HUES48 (cell line): Measurements from ENCODE around the gene MAGI1.

Experiments used
- H3K27ac ChIP-seq: one replicate; pipeline ENCODE4 v1.7.0; 2013; ENCODE audit warnings: low read depth, low read length, inconsistent platforms
- H3K27me3 ChIP-seq: 2 replicates; pipeline ENCODE4 v1.6.1; 2013; ENCODE audit warnings: mild to moderate bottlenecking, low read length; ENCODE audit not compliant: control insufficient read depth, insufficient read depth
- H3K36me3 ChIP-seq: 2 replicates; pipeline ENCODE4 v1.6.1; 2013; ENCODE audit warnings: low read length; ENCODE audit not compliant: control insufficient read depth, insufficient read depth
- H3K4me1 ChIP-seq: 2 replicates; pipeline ENCODE4 v1.6.1; 2013; ENCODE audit warnings: mild to moderate bottlenecking, low read length; ENCODE audit not compliant: control insufficient read depth, insufficient read depth
- H3K4me3 ChIP-seq: 2 replicates; pipeline ENCODE4 v1.5.1; 2013; ENCODE audit warnings: mild to moderate bottlenecking, low read depth, low read length
- H3K9ac ChIP-seq: 2 replicates; pipeline ENCODE4 v1.6.1; 2013; ENCODE audit warnings: mild to moderate bottlenecking, low read depth, low read length, moderate library complexity
- H3K9me3 ChIP-seq: 2 replicates; pipeline ENCODE4 v1.6.1; 2013; ENCODE audit warnings: low read length; ENCODE audit not compliant: control insufficient read depth, insufficient read depth

MAGI1 gene

GRCh38 chr3:65328148-65328547 is 710.6 kb downstream of the MAGI1 start:
- H3K9ac ChIP-seq: no peak overlapping the region
- no peaks in the 10 kb centered on the region for H3K9me3 ChIP-seq
- H3K27ac ChIP-seq: no peak overlapping the region
- no peaks in the 10 kb centered on the region for H3K36me3 ChIP-seq
- H3K27me3 ChIP-seq: no peaks in the 10 kb centered on the region
- H3K4me3 ChIP-seq: no peak overlapping the region
- H3K4me1 ChIP-seq: no peaks in the 10 kb centered on the region

GRCh38 chr3:65326574-65326973 is 712.1 kb downstream of the MAGI1 start:
- Histone ChIP-seq H3K27me3 (no peaks in the 10 kb centered on the region), H3K36me3 (no peaks in the 10 kb centered on the region), H3K9ac (no peak overlapping the region), H3K27ac (no peak overlapping the region), H3K4me3 (no peak overlapping the region), H3K4me1 (no peaks in the 10 kb centered on the region), H3K9me3 (no peaks in the 10 kb centered on the region)

- 0 out of 2 replicates have a peak, but pooled peaks cover 3% of the 10 kb centered on the region for H3K9me3 ChIP-seq
- H3K27me3 ChIP-seq: no peaks in the 10 kb centered on the region
- H3K9ac ChIP-seq: no peak overlapping the region
- no peaks in the 10 kb centered on the region for H3K36me3 ChIP-seq
- H3K4me1 ChIP-seq: no peaks in the 10 kb centered on the region
- no peak overlapping the region for H3K27ac ChIP-seq
- no peak overlapping the region for H3K4me3 ChIP-seq
Measured at GRCh38 chr3:65322910-65323309, 715.8 kb downstream of the MAGI1 start.

GRCh38 chr3:65318231-65318630 is 720.5 kb downstream of the MAGI1 start:
- Histone ChIP-seq H3K36me3 (no peaks in the 10 kb centered on the region), H3K9ac (no peak overlapping the region), H3K4me3 (no peak overlapping the region), H3K27me3 (no peaks in the 10 kb centered on the region), H3K27ac (no peak overlapping the region), H3K4me1 (no peaks in the 10 kb centered on the region), H3K9me3 (0 out of 2 replicates have a peak, but pooled peaks cover 3% of the 10 kb centered on the region)

DNA sequence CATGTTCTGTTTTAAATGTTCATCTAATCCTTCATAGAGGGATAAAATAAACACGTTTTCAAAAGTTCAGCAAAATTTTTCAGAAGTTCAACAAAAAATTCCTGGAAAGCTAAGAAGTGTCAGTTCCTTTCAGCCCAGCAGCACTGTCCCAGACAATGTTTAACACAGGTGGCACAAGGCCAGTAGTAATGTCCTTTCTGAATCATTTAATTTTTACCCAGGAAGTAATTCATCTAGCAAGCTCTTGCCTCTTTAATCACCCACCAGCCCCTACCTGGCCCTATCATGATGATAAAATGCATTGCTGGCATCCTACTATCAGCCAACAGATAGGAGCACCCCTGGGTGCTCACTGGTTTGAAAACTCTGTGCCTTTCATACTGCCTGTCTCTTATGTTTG is 723.8 kb downstream of the MAGI1 start:
- Histone ChIP-seq H3K4me1 (peaks cover 4% of the 10 kb centered on the region; the same call in 1 of the 2 replicates), H3K27ac (no peak overlapping the region), H3K9ac (no peak overlapping the region), H3K9me3 (no peaks in the 10 kb centered on the region), H3K36me3 (no peaks in the 10 kb centered on the region), H3K4me3 (no peak overlapping the region), H3K27me3 (no peaks in the 10 kb centered on the region)

DNA sequence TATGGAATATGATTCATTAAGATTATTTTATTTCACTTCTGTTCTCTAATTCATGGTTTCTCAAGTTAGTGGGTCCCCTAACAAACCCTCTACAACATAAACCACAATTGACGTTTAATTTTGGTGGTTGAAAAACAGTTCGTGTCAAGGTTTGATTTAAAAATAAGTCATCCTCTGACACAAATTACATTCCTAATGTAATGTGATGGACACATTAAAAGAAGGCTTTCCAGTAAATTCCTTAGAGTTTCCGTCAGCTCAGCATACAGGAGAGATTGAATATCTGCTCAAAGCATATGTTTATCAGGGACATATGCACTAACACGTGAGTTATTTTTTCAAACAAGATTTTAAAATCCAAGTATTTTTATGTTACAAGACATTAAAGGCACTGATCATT is 724.4 kb downstream of the MAGI1 start:
- Histone ChIP-seq H3K9me3 (no peaks in the 10 kb centered on the region), H3K36me3 (no peaks in the 10 kb centered on the region), H3K4me1 (peaks cover 4% of the 10 kb centered on the region; the same call in 1 of the 2 replicates), H3K27me3 (no peaks in the 10 kb centered on the region), H3K27ac (no peak overlapping the region), H3K9ac (no peak overlapping the region), H3K4me3 (no peak overlapping the region)

- no peaks in the 10 kb centered on the region for H3K36me3 ChIP-seq
- H3K27ac ChIP-seq: no peak overlapping the region
- no peaks in the 10 kb centered on the region for H3K27me3 ChIP-seq
- H3K9ac ChIP-seq: no peak overlapping the region
- H3K4me1 ChIP-seq: peaks cover 4% of the 10 kb centered on the region; the same call in 1 of the 2 replicates
- H3K4me3 ChIP-seq: no peak overlapping the region
- H3K9me3 ChIP-seq: no peaks in the 10 kb centered on the region
Measured at GRCh38 chr3:65313666-65314065, 725.1 kb downstream of the MAGI1 start.

GRCh38 chr3:65305836-65306235 is 732.9 kb downstream of the MAGI1 start:
- Histone ChIP-seq H3K9me3 (no peaks in the 10 kb centered on the region), H3K4me1 (no peaks in the 10 kb centered on the region), H3K4me3 (no peak overlapping the region), H3K27me3 (no peaks in the 10 kb centered on the region), H3K27ac (no peak overlapping the region), H3K9ac (no peak overlapping the region), H3K36me3 (no peaks in the 10 kb centered on the region)
